GM12878 (cell line): ENCODE results near the gene PARN. TPM values are rescaled to one million over a fixed set of nuclear protein-coding genes. Genes with fewer than 3 reads are reported as not detected.

Source experiments
- ATAC-seq: fragments of 200-7000 bp; cut with Tn5 transposase; 3 replicates; pipeline ENCODE4 v1.9.1; 2020; ENCODE audit warnings: mild to moderate bottlenecking, moderate library complexity
- BruUV-seq: library from RNA; stranded (reverse); fragments of 400-500 nt; replicated peaks from 2 replicates; lab custom pipeline; 2021; lab: Mats Ljungman, UMichigan
- CTCF ChIA-PET: fragments of 300-600 bp; sonication (Branson Sonifier 250); formaldehyde crosslinking; extraction: SDS; loops from one replicate; lab custom pipeline; 2021; ENCODE audit warnings: inconsistent platforms; lab: Yijun Ruan, JAX
- POLR2A ChIA-PET: fragments of 350-600 bp; formaldehyde crosslinking; extraction: SDS; loops from one replicate; lab custom pipeline; 2021; ENCODE audit warnings: inconsistent platforms; lab: Charles Lee
- RAD21 ChIA-PET: fragments of 300-600 bp; sonication (Branson Sonifier 250); formaldehyde crosslinking; loops from one replicate; lab custom pipeline; 2023; ENCODE audit warnings: antibody characterized with exemption; ENCODE audit not compliant: unreplicated experiment; lab: Charles Lee
- SMC1A ChIA-PET: fragments of 300-600 bp; sonication (Branson Sonifier 250); formaldehyde crosslinking; loops from one replicate; lab custom pipeline; 2023; ENCODE audit not compliant: unreplicated experiment, uncharacterized antibody; lab: Charles Lee
- DNase-seq: peaks from one replicate; pipeline ENCODE4 v3.0.0-alpha.2; 2011; ENCODE audit warnings: low read depth, low spot score
- FAIRE-seq: peaks from 3 replicates; lab custom pipeline; 2011; peaks lifted over from hg19 to GRCh38; lab: Jason Lieb, UNC
- H2AFZ ChIP-seq: 2 replicates; pipeline ENCODE4 v1.6.0; 2011; ENCODE audit warnings: low read depth, low read length, control low read depth; ENCODE audit not compliant: control insufficient read depth
- H3K27ac ChIP-seq: 2 replicates; pipeline ENCODE4 v1.5.1; 2011; ENCODE audit warnings: control low read depth; ENCODE audit not compliant: control insufficient read depth, insufficient read depth
- H3K27me3 ChIP-seq, 2 experiments: replicated peaks in 1 of 2; 2 replicates each; pipeline versions ENCODE4 v1.6.0 to v1.6.1; 2011; ENCODE audit warnings: low read length in 1 of 2; ENCODE audit not compliant: control insufficient read depth in 2 of 2, insufficient read depth in 2 of 2
- H3K36me3 ChIP-seq, 2 experiments: 2 replicates each; pipeline ENCODE4 v1.5.1; 2011; ENCODE audit warnings: low read length in 1 of 2; ENCODE audit not compliant: control insufficient read depth in 2 of 2, insufficient read depth in 2 of 2
- H3K4me1 ChIP-seq: 2 replicates; pipeline ENCODE4 v1.6.1; 2011; ENCODE audit warnings: mild to moderate bottlenecking, low read length, moderate library complexity, mixed read lengths; ENCODE audit not compliant: control insufficient read depth, insufficient read depth
- H3K4me2 ChIP-seq: 2 replicates; pipeline ENCODE4 v1.6.0; 2011; ENCODE audit warnings: control low read depth; ENCODE audit not compliant: control insufficient read depth, insufficient read depth
- H3K4me3 ChIP-seq: fragments of 200-600 bp; sonication (generic); 2 replicates; pipeline ENCODE4 v1.5.1; 2016
- H3K79me2 ChIP-seq: 2 replicates; pipeline ENCODE4 v1.6.0; 2011; ENCODE audit warnings: low read length; ENCODE audit not compliant: control insufficient read depth, insufficient read depth
- H3K9ac ChIP-seq: 2 replicates; pipeline ENCODE4 v1.8.0; 2011; ENCODE audit warnings: low read length, control low read depth, mixed read lengths; ENCODE audit not compliant: control insufficient read depth, insufficient read depth
- H3K9me3 ChIP-seq: replicated peaks from 3 replicates; pipeline ENCODE4 v1.5.1; 2011; ENCODE audit warnings: mild to moderate bottlenecking, low read length; ENCODE audit not compliant: control insufficient read depth, insufficient read depth
- H4K20me1 ChIP-seq: 2 replicates; pipeline ENCODE4 v1.6.0; 2011; ENCODE audit not compliant: control insufficient read depth, insufficient read depth
- BACH1 ChIP-seq: fragments of 450-650 bp; IDR thresholded peaks from 2 replicates; pipeline ENCODE4 v1.6.1; 2017; ENCODE audit warnings: mild to moderate bottlenecking, borderline replicate concordance
- BCL11A ChIP-seq: IDR thresholded peaks from 2 replicates; pipeline ENCODE4 v1.6.1; 2011; ENCODE audit warnings: low read depth, low read length
- BHLHE40 ChIP-seq, 2 experiments: fragments of 450-650 bp in 1 of 2; IDR thresholded peaks; 2 replicates each; pipeline ENCODE4 v1.6.1; 2011 to 2017; ENCODE audit warnings: low read depth in 2 of 2, borderline replicate concordance in 1 of 2, improper control_type of control experiment in 1 of 2, low read length in 1 of 2, mild to moderate bottlenecking in 1 of 2
- CHD4 ChIP-seq: fragments of 200-600 bp; sonication (generic); IDR thresholded peaks from 2 replicates; pipeline ENCODE4 v1.6.1; 2016; ENCODE audit warnings: mild to moderate bottlenecking
- CREB1 ChIP-seq: IDR thresholded peaks from 2 replicates; pipeline ENCODE4 v1.6.1; 2012; ENCODE audit warnings: low read depth, mild to moderate bottlenecking, inconsistent platforms
- CREM ChIP-seq: IDR thresholded peaks from 2 replicates; pipeline ENCODE4 v1.6.1; 2014; ENCODE audit warnings: antibody characterized with exemption, low read depth
- EGR1 ChIP-seq, 2 experiments: IDR thresholded peaks; 1 replicate in 1 of 2; 2 replicates in 1 of 2; pipeline ENCODE4 v1.6.1; 2011 to 2012; ENCODE audit warnings: low read depth in 2 of 2, low read length in 2 of 2, borderline replicate concordance in 1 of 2, mild to moderate bottlenecking in 1 of 2, moderate library complexity in 1 of 2
- ESRRA ChIP-seq: IDR thresholded peaks from 2 replicates; pipeline ENCODE4 v1.6.1; 2012; ENCODE audit warnings: mild to moderate bottlenecking, low read length, improper control_type of control experiment
- IKZF2 ChIP-seq, 2 experiments: fragments of 450-650 bp; IDR thresholded peaks; 2 replicates each; pipeline ENCODE4 v1.6.1; 2017; ENCODE audit warnings: mild to moderate bottlenecking in 2 of 2, moderate library complexity in 2 of 2
- KDM1A ChIP-seq: fragments of 200-600 bp; sonication (generic); IDR thresholded peaks from 2 replicates; pipeline ENCODE4 v1.6.1; 2016; ENCODE audit warnings: borderline replicate concordance
- LARP7 ChIP-seq: fragments of 450-650 bp; IDR thresholded peaks from 2 replicates; pipeline ENCODE4 v1.6.1; 2017; ENCODE audit warnings: mild to moderate bottlenecking
- NBN ChIP-seq: fragments of 450-650 bp; IDR thresholded peaks from 2 replicates; pipeline ENCODE4 v1.6.1; 2016
- NFYA ChIP-seq: IDR thresholded peaks from 2 replicates; pipeline ENCODE4 v1.6.1; 2011; ENCODE audit warnings: low read depth, mild to moderate bottlenecking, low read length, improper control_type of control experiment, borderline replicate concordance
- RBBP5 ChIP-seq: fragments of 200-600 bp; sonication (generic); conservative IDR thresholded peaks from 2 replicates; pipeline ENCODE4 v1.6.1; 2016
- RFX5 ChIP-seq: IDR thresholded peaks from 2 replicates; pipeline ENCODE4 v1.6.1; 2011; ENCODE audit warnings: low read depth, low read length, improper control_type of control experiment
- TCF12 ChIP-seq: IDR thresholded peaks from 2 replicates; pipeline ENCODE4 v1.6.1; 2011; ENCODE audit warnings: low read depth, mild to moderate bottlenecking, low read length
- YY1 ChIP-seq: IDR thresholded peaks from 2 replicates; pipeline ENCODE4 v1.6.1; 2011; ENCODE audit warnings: low read depth, mild to moderate bottlenecking, low read length
- ZNF217 ChIP-seq: fragments of 450-650 bp; IDR thresholded peaks from 2 replicates; pipeline ENCODE4 v1.6.1; 2017; ENCODE audit warnings: antibody characterized with exemption, mild to moderate bottlenecking
- WGBS: methylation state at CpG from one replicate; pipeline ENCODE4 v1.1.6; 2016; ENCODE audit warnings: low lambda C conversion rate; ENCODE audit not compliant: insufficient replicate concordance, insufficient coverage; ENCODE audit errors: missing lambda C conversion rate; 5-methylcytosine and 5-hydroxymethylcytosine counted together
- in situ Hi-C: fragments of 300-500 bp; cut with MboI; formaldehyde crosslinking; loops from 9 replicates; pipeline ENCODE4 v1.14.3; 2018; ENCODE audit warnings: mixed read lengths
- intact Hi-C: fragments of 100-400 bp; cut with micrococcal nuclease; formaldehyde crosslinking; loops from one replicate; pipeline ENCODE4 v1.14.2; 2022; ENCODE audit not compliant: unreplicated experiment
- polyA plus RNA-seq, 11 experiments: library from polyadenylated mRNA; depleted of rRNA in 4 of 11; unstranded in 6 of 11; stranded (reverse) in 5 of 11; fragments of >200 nt; fragmentation: Nextera tagmentation in 4 of 11; fragmentation: Illumina TruSeq in 1 of 11; extraction: Ambion mirVana in 4 of 11; extraction: Trizol in 1 of 11; gene quantifications; 1 replicate in 1 of 11; 2 replicates in 10 of 11; pipeline versions ENCODE4 v1.2.1 to v1.2.3, GENCODE V29; 2011 to 2016; ENCODE audit warnings: inconsistent platforms in 2 of 11, missing spikeins in 2 of 11, low read depth in 1 of 11
- total RNA-seq, 4 experiments: library from RNA; depleted of rRNA in 3 of 4; stranded (reverse); fragments of >200 nt in 3 of 4; fragmentation: Illumina TruSeq in 1 of 4; extraction: Trizol in 1 of 4; gene quantifications; 2 replicates each; pipeline versions ENCODE4 v1.2.1 to v1.2.3, GENCODE V29; 2013 to 2021
- TF ChIP-seq, protein P1 (sequence below): IDR thresholded peaks from 2 replicates; pipeline ENCODE4 v1.6.1; 2011; ENCODE audit warnings: low read depth, low read length, improper control_type of control experiment, borderline replicate concordance
- TF ChIP-seq, protein P2 (sequence below): IDR thresholded peaks from 2 replicates; pipeline ENCODE4 v1.6.1; 2011; ENCODE audit warnings: borderline replicate concordance, low read depth, mild to moderate bottlenecking, moderate library complexity, low read length; ENCODE audit not compliant: insufficient read depth, poor library complexity, severe bottlenecking

Gene PARN
- total and polyA plus RNA-seq, 10 of the 15 experiments (the other 5 are each of a cell fraction or from before 2014, with no cell fraction given), result 15.6 to 77.3 (median 47.7) TPM

DNA sequence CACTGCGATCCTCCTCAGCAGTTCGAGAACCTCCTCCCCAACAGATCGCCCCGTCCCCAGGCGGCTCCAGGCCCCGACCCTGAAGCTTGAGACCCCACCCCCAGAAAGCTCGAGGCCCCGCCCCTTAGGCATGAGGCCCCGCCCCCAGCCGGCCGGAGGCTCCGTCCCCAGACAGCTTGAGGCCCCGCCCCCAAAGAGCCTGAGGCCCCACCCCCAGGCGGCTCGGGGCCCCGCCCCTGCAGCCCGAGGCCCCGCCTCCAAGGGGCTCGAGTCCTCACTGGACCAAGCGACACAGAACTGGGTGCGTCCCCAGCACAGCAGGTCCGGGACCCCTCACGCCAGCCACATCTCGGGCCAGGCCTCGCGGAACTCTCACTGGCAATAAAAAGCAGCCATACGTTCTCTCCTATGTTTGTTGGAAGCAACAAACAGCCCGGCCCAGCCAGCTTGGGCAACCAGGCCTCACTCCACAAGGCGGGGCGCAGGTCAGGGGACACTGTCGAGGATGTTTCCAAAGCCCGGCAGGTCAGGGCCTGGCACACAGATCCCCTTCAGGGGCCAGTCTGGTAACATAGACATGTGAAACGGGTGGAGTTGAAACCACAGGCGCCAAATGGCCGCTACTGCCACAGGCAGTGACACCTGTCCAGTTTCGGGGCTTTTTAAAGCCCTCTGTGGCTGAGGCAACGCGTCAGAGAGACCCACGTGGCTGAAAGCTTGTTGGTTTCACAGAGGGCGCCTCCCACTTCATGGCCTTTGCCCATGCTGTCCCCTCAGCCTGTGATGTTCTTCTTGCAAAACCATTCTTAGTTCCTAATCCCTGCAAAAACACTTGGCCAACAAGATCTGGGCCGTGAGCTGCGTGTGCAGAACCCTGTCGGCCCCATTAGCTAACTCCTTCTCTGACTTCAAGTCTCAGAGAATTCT, 224.2 kb downstream of the PARN start:
- H4K20me1 ChIP-seq, result no peaks in the 10 kb centered on the region
- 27% methylated on average over 37 of the region's 43 CpGs for WGBS
- peak overlapping the region; percentile 69 for H2AFZ ChIP-seq
- in situ Hi-C loops (loop anchor here (5.0 kb wide), 1 partner anchor 99 kb away; no protein-coding TSS in a partner anchor), intact Hi-C loops (loop anchor here (2.0 kb wide), 3 partner anchors 51 to 101 kb away; no protein-coding TSS in a partner anchor)
- DNase-seq (peak; percentile 77), ATAC-seq (peak; percentile 92), FAIRE-seq (peak; percentile 97)
- ChIA-PET SMC1A (interaction anchor here (0.5 to 1.9 kb wide), 6 partner anchors 32 to 103 kb away, joined by 3 to 9 read pairs (median 3); no protein-coding TSS in a partner anchor), POLR2A (interaction anchor here (0.8 to 1.3 kb wide), 2 partner anchors 51 to 111 kb away, joined by 4 to 5 read pairs; no protein-coding TSS in a partner anchor), CTCF (interaction anchor here (0.6 to 1.7 kb wide), 3 partner anchors 49 to 120 kb away, joined by 3 to 6 read pairs (median 3); no protein-coding TSS in a partner anchor), RAD21 (interaction anchor here (0.7 to 1.5 kb wide), 3 partner anchors 51 to 105 kb away, joined by 3 to 4 read pairs (median 3); no protein-coding TSS in a partner anchor)
- H3K27ac ChIP-seq, result peak overlapping the region; percentile 90
- H3K9ac ChIP-seq, result no peak overlapping the region; the same call in 1 of the 2 replicates
- H3K9me3 ChIP-seq, result no peaks in the 10 kb centered on the region
- no peaks in the 10 kb centered on the region for H3K79me2 ChIP-seq
- no peaks in the 10 kb centered on the region for H3K27me3 ChIP-seq
- H3K36me3 ChIP-seq, result no peaks in the 10 kb centered on the region
- H3K4me3 ChIP-seq, result no peak overlapping the region
- peak overlapping the region; percentile 89 for H3K4me2 ChIP-seq
- BruUV-seq, result no TSS peak
- H3K4me1 ChIP-seq, result peaks cover 29% of the 10 kb centered on the region
- TF ChIP-seq, protein P1, sequence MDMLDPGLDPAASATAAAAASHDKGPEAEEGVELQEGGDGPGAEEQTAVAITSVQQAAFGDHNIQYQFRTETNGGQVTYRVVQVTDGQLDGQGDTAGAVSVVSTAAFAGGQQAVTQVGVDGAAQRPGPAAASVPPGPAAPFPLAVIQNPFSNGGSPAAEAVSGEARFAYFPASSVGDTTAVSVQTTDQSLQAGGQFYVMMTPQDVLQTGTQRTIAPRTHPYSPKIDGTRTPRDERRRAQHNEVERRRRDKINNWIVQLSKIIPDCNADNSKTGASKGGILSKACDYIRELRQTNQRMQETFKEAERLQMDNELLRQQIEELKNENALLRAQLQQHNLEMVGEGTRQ, result peak; percentile 27; the same call in 1 of the 2 replicates
- TF ChIP-seq RFX5 (no peak), BACH1 (peak; percentile 46; the same call in 1 of the 2 replicates), LARP7 (no peak), BHLHE40 (IDR thresholded peaks at IDR 0.05; ENCODE audit: borderline replicate concordance in 1 of 2, low read depth in 2 of 2, low read length in 1 of 2) (peak; percentile 28 to 80; a peak in 1 of 4 replicates), YY1 (peak; percentile 85; the same call in 1 of the 2 replicates), IKZF2 (IDR thresholded peaks at IDR 0.05) (peak; percentile 66 to 74), RBBP5 (0 out of 2 replicates have a peak, but pooled peaks have one; percentile 51), ESRRA (no peak), NBN (peak; percentile 72), CREB1 (peak; percentile 57; the same call in 1 of the 2 replicates), ZNF217 (0 out of 2 replicates have a peak, but pooled peaks have one; percentile 59), BCL11A (peak; percentile 46; the same call in 1 of the 2 replicates), EGR1 (IDR thresholded peaks at IDR 0.05; ENCODE audit: borderline replicate concordance in 1 of 2, low read depth in 2 of 2, low read length in 2 of 2) (0 out of 3 replicates have a peak, but pooled peaks of 1 of the 2 experiments have one; percentile 11), NFYA (no peak), KDM1A (no peak), TCF12 (peak; percentile 72; the same call in 1 of the 2 replicates), CREM (peak; percentile 55; the same call in 1 of the 2 replicates), CHD4 (no peak)
- TF ChIP-seq, protein P2, sequence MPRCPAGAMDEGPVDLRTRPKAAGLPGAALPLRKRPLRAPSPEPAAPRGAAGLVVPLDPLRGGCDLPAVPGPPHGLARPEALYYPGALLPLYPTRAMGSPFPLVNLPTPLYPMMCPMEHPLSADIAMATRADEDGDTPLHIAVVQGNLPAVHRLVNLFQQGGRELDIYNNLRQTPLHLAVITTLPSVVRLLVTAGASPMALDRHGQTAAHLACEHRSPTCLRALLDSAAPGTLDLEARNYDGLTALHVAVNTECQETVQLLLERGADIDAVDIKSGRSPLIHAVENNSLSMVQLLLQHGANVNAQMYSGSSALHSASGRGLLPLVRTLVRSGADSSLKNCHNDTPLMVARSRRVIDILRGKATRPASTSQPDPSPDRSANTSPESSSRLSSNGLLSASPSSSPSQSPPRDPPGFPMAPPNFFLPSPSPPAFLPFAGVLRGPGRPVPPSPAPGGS, result peak; percentile 18
